SU-DHL-6 (cell line): Measurements from ENCODE around the gene AADACL4.

Source experiments
- H2AFZ ChIP-seq: fragments of 200-600 bp; sonication (generic); 2 replicates; pipeline ENCODE4 v1.6.1; 2014; ENCODE audit warnings: low read depth, mild to moderate bottlenecking, moderate library complexity, mixed read lengths, antibody characterized with exemption, low read length; ENCODE audit not compliant: severe bottlenecking
- H3F3A ChIP-seq: fragments of 200-600 bp; shearing (Covaris generic); 2 replicates; pipeline ENCODE4 v1.6.0; 2016; ENCODE audit warnings: antibody characterized with exemption, mild to moderate bottlenecking; ENCODE audit not compliant: insufficient read depth
- H3K27ac ChIP-seq: fragments of 200-600 bp; sonication (generic); 2 replicates; pipeline ENCODE4 v1.5.1; 2016; ENCODE audit warnings: low read depth, mild to moderate bottlenecking, low read length, moderate library complexity, mixed read lengths
- H3K27me3 ChIP-seq: fragments of 200-600 bp; sonication (generic), shearing (Covaris generic); 2 replicates; pipeline ENCODE4 v1.6.0; 2014; ENCODE audit warnings: mild to moderate bottlenecking, low read length
- H3K36me3 ChIP-seq: fragments of 200-600 bp; sonication (generic); 2 replicates; pipeline ENCODE4 v1.6.1; 2014; ENCODE audit warnings: mild to moderate bottlenecking, low read length, mixed read lengths
- H3K4me2 ChIP-seq: fragments of 300-600, 200-600 bp; shearing (Covaris generic), sonication (generic); 2 replicates; pipeline ENCODE4 v1.6.0; 2014; ENCODE audit warnings: low read length, low read depth, mild to moderate bottlenecking; ENCODE audit not compliant: poor library complexity, severe bottlenecking
- H3K4me3 ChIP-seq: fragments of 200-600 bp; sonication (generic); 2 replicates; pipeline ENCODE4 v1.5.1; 2014; ENCODE audit warnings: antibody characterized with exemption, low read length, mild to moderate bottlenecking, mixed read lengths; ENCODE audit not compliant: insufficient read depth, poor library complexity, severe bottlenecking
- H3K79me2 ChIP-seq: fragments of 200-600 bp; sonication (generic); 2 replicates; pipeline ENCODE4 v1.6.1; 2014; ENCODE audit warnings: mild to moderate bottlenecking, low read length, moderate library complexity; ENCODE audit not compliant: insufficient read depth
- H3K9ac ChIP-seq: fragments of 200-600 bp; sonication (generic); 2 replicates; pipeline ENCODE4 v1.7.0; 2014; ENCODE audit warnings: mild to moderate bottlenecking, low read length
- H3K9me2 ChIP-seq: fragments of 200-600 bp; sonication (generic); replicated peaks from 2 replicates; pipeline ENCODE4 v1.6.1; 2014; ENCODE audit warnings: low read length; ENCODE audit not compliant: insufficient read depth
- H3K9me3 ChIP-seq: fragments of 200-600 bp; sonication (generic); 2 replicates; pipeline ENCODE4 v1.6.1; 2014; ENCODE audit warnings: low read length, mixed read lengths; ENCODE audit not compliant: insufficient read depth
- H4K20me1 ChIP-seq: fragments of 200-600 bp; sonication (generic); 2 replicates; pipeline ENCODE4 v1.6.1; 2014; ENCODE audit warnings: low read depth, mild to moderate bottlenecking, antibody characterized with exemption, low read length, moderate library complexity, mixed read lengths
- EZH2phosphoT487 ChIP-seq: fragments of 200-600 bp; sonication (generic), shearing (Covaris generic); conservative IDR thresholded peaks from 2 replicates; pipeline ENCODE4 v1.6.1; 2018; ENCODE audit warnings: mild to moderate bottlenecking, antibody characterized with exemption, low read length, moderate library complexity, mixed read lengths
- TF ChIP-seq, protein P1 (sequence below): fragments of 200-600 bp; sonication (generic); IDR thresholded peaks from one replicate; pipeline ENCODE4 v1.5.1; 2017; ENCODE audit warnings: antibody characterized with exemption, mild to moderate bottlenecking, low read length, moderate library complexity; ENCODE audit not compliant: insufficient read depth, poor library complexity, severe bottlenecking

Gene AADACL4

DNA sequence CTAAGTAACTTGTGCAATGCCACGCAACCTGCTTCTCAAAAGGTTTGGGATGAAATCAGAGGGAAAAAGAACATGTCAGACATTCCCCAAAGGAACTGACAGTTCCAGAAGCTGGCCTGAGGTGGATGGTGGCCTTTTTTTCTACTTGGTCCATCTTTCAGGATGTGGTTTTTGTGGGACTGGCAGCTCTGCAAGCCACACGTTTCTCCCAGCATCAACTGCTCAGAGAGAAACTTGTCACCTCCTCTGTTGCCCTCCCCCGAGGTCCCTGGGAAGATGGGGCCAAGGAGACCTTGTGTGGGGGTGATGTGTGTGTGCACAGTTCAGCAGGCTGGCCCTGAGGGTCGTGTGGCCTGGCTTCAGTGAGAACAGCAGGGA is 23.4 kb upstream of the AADACL4 start:
- Histone ChIP-seq H3K27ac (no peak overlapping the region), H4K20me1 (no peaks in the 10 kb centered on the region), H3F3A (no peaks in the 10 kb centered on the region), H3K4me2 (no peak overlapping the region), H2AFZ (no peak overlapping the region), H3K27me3 (no peaks in the 10 kb centered on the region), H3K9ac (no peak overlapping the region), H3K4me3 (no peak overlapping the region), H3K9me2 (no peaks in the 10 kb centered on the region), H3K36me3 (no peaks in the 10 kb centered on the region), H3K9me3 (no peaks in the 10 kb centered on the region), H3K79me2 (no peaks in the 10 kb centered on the region)
- TF ChIP-seq, protein P1, sequence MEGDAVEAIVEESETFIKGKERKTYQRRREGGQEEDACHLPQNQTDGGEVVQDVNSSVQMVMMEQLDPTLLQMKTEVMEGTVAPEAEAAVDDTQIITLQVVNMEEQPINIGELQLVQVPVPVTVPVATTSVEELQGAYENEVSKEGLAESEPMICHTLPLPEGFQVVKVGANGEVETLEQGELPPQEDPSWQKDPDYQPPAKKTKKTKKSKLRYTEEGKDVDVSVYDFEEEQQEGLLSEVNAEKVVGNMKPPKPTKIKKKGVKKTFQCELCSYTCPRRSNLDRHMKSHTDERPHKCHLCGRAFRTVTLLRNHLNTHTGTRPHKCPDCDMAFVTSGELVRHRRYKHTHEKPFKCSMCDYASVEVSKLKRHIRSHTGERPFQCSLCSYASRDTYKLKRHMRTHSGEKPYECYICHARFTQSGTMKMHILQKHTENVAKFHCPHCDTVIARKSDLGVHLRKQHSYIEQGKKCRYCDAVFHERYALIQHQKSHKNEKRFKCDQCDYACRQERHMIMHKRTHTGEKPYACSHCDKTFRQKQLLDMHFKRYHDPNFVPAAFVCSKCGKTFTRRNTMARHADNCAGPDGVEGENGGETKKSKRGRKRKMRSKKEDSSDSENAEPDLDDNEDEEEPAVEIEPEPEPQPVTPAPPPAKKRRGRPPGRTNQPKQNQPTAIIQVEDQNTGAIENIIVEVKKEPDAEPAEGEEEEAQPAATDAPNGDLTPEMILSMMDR, result no peak
- no peak for TF ChIP-seq EZH2phosphoT487

DNA sequence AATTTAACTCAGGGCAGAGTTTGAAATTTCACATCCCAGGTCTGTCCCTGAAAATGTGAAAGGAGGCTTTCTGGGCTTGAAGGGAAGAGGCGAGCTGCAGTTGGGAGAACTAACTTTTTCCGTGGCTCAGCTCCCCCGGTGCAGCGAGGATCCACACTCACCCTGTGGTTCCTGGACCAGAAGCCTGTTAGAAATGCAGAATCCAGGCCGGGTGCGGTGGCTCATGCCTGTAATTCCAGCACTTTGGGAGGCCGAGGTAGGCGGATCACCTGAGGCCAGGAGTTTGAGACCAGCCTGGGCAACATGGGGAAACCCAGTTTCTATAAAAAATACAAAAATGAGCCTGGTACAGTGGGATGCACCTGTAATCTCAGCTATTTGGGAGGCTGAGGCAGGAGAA is 23.0 kb upstream of the AADACL4 start:
- no peaks in the 10 kb centered on the region for H4K20me1 ChIP-seq
- no peak overlapping the region for H3K27ac ChIP-seq
- H3K27me3 ChIP-seq, result no peaks in the 10 kb centered on the region
- no peaks in the 10 kb centered on the region for H3K9me2 ChIP-seq
- TF ChIP-seq, protein P1, result no peak
- TF ChIP-seq EZH2phosphoT487, result no peak
- no peak overlapping the region for H3K9ac ChIP-seq
- H3F3A ChIP-seq, result no peaks in the 10 kb centered on the region
- no peaks in the 10 kb centered on the region for H3K36me3 ChIP-seq
- H3K4me2 ChIP-seq, result no peak overlapping the region
- H3K9me3 ChIP-seq, result no peaks in the 10 kb centered on the region
- no peak overlapping the region for H3K4me3 ChIP-seq
- H2AFZ ChIP-seq, result no peak overlapping the region
- H3K79me2 ChIP-seq, result no peaks in the 10 kb centered on the region

DNA sequence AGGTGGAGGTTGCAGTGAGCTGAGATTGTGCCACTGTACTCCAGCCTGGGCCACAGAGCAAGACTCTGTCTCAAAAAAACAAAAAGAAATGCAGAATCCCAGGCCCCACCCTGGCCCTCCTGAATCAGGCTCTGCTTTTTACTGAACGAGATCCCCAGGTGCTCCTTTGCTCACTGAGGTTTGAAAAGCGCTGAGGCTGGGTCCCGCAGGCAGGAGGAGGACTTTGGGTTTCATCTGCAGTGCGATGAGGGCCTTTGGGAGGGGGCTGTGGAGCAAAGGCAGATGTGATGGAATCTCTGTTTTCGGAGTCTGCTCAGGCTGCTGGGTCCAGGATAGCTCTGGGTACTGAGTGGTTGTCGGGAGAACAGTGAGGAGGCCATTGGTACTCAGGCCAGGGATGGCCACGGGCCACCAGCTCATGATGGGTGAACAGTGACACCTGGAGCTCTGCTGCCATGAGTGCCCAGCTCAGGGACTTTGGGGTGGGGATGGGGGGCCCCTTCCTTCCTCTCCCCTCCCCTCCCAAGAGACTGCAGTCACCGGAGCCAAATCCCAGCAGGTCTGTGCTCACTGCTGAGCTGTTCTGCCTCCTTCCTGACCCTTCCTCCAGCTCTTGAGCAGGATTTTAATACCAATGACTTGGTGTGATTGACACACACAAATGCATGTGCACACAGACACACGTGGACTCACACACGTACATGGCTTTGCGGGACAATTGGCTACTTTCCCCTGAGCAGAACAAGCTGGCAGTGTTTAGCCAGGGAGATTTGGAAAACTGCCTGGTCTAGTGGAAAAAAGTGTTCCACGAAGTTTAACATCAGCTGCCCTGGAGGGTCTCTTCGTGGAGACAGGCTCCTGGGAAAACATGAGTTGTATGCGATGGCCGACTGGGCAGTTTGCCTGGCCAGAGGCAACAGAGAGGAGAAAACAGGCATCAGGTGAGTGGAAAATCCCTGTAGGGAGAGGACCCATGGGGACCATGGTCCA is 22.2 kb upstream of the AADACL4 start:
- no peaks in the 10 kb centered on the region for H3K36me3 ChIP-seq
- H3K27ac ChIP-seq, result no peak overlapping the region
- no peaks in the 10 kb centered on the region for H3K9me3 ChIP-seq
- H3K4me3 ChIP-seq, result no peak overlapping the region
- no peak overlapping the region for H2AFZ ChIP-seq
- TF ChIP-seq EZH2phosphoT487, result no peak
- TF ChIP-seq, protein P1, result no peak
- H3K79me2 ChIP-seq, result no peaks in the 10 kb centered on the region
- H3K4me2 ChIP-seq, result no peak overlapping the region
- H3K27me3 ChIP-seq, result no peaks in the 10 kb centered on the region
- H3K9me2 ChIP-seq, result no peaks in the 10 kb centered on the region
- no peaks in the 10 kb centered on the region for H3F3A ChIP-seq
- no peak overlapping the region for H3K9ac ChIP-seq
- H4K20me1 ChIP-seq, result no peaks in the 10 kb centered on the region
